Measurements from ENCODE around the gene IQUB.

The IQUB gene

GRCh38 chr7:123472750-123473445 is 61.5 kb downstream of the IQUB start:
- no peaks in the 10 kb centered on the region for H3K4me1 ChIP-seq (ENCODE audit: control insufficient read depth, low read length)
- no peaks in the 10 kb centered on the region for H3K27me3 ChIP-seq (ENCODE audit: control insufficient read depth, low read length)
- H3K4me3 ChIP-seq (ENCODE audit: low read length): no peak overlapping the region
- H3K36me3 ChIP-seq (ENCODE audit: control insufficient read depth, low read length): no peaks in the 10 kb centered on the region
- H3K9me2 ChIP-seq (replicated peaks; ENCODE audit: control insufficient read depth, low read length): no peaks in the 10 kb centered on the region
- H3K79me2 ChIP-seq (ENCODE audit: control insufficient read depth, low read length): no peaks in the 10 kb centered on the region
- H3K9me3 ChIP-seq (ENCODE audit: control insufficient read depth, insufficient read depth, low read length): no peaks in the 10 kb centered on the region
- no peaks in the 10 kb centered on the region for H4K20me1 ChIP-seq (ENCODE audit: control insufficient read depth, insufficient read depth, low read depth, low read length)
- no peak overlapping the region for H3K27ac ChIP-seq (ENCODE audit: low read depth, low read length)
- TF ChIP-seq CTCF (IDR thresholded peaks at IDR 0.05; ENCODE audit: low read depth, low read length, poor library complexity, severe bottlenecking) (no peak), EZH2phosphoT487 (IDR thresholded peaks at IDR 0.05; ENCODE audit: borderline replicate concordance, low read length) (no peak)
- H3K4me2 ChIP-seq (ENCODE audit: low read length): no peak overlapping the region
- no peaks in the 10 kb centered on the region for H3F3A ChIP-seq (ENCODE audit: control insufficient read depth, insufficient read depth)

- no peaks in the 10 kb centered on the region for H3K36me3 ChIP-seq (ENCODE audit: control insufficient read depth, low read length)
- no peaks in the 10 kb centered on the region for H3F3A ChIP-seq (ENCODE audit: control insufficient read depth, insufficient read depth)
- no peaks in the 10 kb centered on the region for H3K9me3 ChIP-seq (ENCODE audit: control insufficient read depth, insufficient read depth, low read length)
- H3K4me1 ChIP-seq (ENCODE audit: control insufficient read depth, low read length): no peaks in the 10 kb centered on the region
- no peaks in the 10 kb centered on the region for H3K9me2 ChIP-seq (replicated peaks; ENCODE audit: control insufficient read depth, low read length)
- TF ChIP-seq CTCF (IDR thresholded peaks at IDR 0.05; ENCODE audit: low read depth, low read length, poor library complexity, severe bottlenecking): no peak
- no peak for TF ChIP-seq EZH2phosphoT487 (IDR thresholded peaks at IDR 0.05; ENCODE audit: borderline replicate concordance, low read length)
- no peaks in the 10 kb centered on the region for H4K20me1 ChIP-seq (ENCODE audit: control insufficient read depth, insufficient read depth, low read depth, low read length)
- no peaks in the 10 kb centered on the region for H3K79me2 ChIP-seq (ENCODE audit: control insufficient read depth, low read length)
- H3K4me3 ChIP-seq (ENCODE audit: low read length): no peak overlapping the region
- no peak overlapping the region for H3K4me2 ChIP-seq (ENCODE audit: low read length)
- no peak overlapping the region for H3K27ac ChIP-seq (ENCODE audit: low read depth, low read length)
- H3K27me3 ChIP-seq (ENCODE audit: control insufficient read depth, low read length): no peaks in the 10 kb centered on the region
Observed at GRCh38 chr7:123472327-123472726, 62.1 kb downstream of the IQUB start.

GRCh38 chr7:123468303-123468702 is 66.1 kb downstream of the IQUB start:
- TF ChIP-seq CTCF (IDR thresholded peaks at IDR 0.05; ENCODE audit: low read depth, low read length, poor library complexity, severe bottlenecking) (no peak), EZH2phosphoT487 (IDR thresholded peaks at IDR 0.05; ENCODE audit: borderline replicate concordance, low read length) (no peak)

More at GRCh38 chr7:123468303-123468702, 66.1 kb downstream of the IQUB start:
- H3F3A ChIP-seq (ENCODE audit: control insufficient read depth, insufficient read depth): no peaks in the 10 kb centered on the region
- H3K4me1 ChIP-seq (ENCODE audit: control insufficient read depth, low read length): no peaks in the 10 kb centered on the region
- no peaks in the 10 kb centered on the region for H3K36me3 ChIP-seq (ENCODE audit: control insufficient read depth, low read length)
- no peaks in the 10 kb centered on the region for H4K20me1 ChIP-seq (ENCODE audit: control insufficient read depth, insufficient read depth, low read depth, low read length)
- no peaks in the 10 kb centered on the region for H3K9me2 ChIP-seq (replicated peaks; ENCODE audit: control insufficient read depth, low read length)
- no peaks in the 10 kb centered on the region for H3K79me2 ChIP-seq (ENCODE audit: control insufficient read depth, low read length)
- H3K4me3 ChIP-seq (ENCODE audit: low read length): no peak overlapping the region
- no peaks in the 10 kb centered on the region for H3K9me3 ChIP-seq (ENCODE audit: control insufficient read depth, insufficient read depth, low read length)
- H3K27me3 ChIP-seq (ENCODE audit: control insufficient read depth, low read length): no peaks in the 10 kb centered on the region
- H3K27ac ChIP-seq (ENCODE audit: low read depth, low read length): no peak overlapping the region
- H3K4me2 ChIP-seq (ENCODE audit: low read length): no peak overlapping the region

Measured in DOHH2 (cell line).